ENCODE results near the gene HDAC9. TPM values are rescaled to one million over a fixed set of nuclear protein-coding genes. Genes with fewer than 3 reads are reported as not detected.

Gene HDAC9
- total RNA-seq, 1 experiment from 2014 or later, result 7.7 TPM

GRCh38 chr7:18464830-18465229, 30.7 kb upstream of the HDAC9 start:
- no peaks in the 10 kb centered on the region for H4K20me1 ChIP-seq (ENCODE audit: control insufficient read depth, insufficient read depth, insufficient read length)
- H3K9me3 ChIP-seq (ENCODE audit: control insufficient read depth, low read depth, low read length), result no peaks in the 10 kb centered on the region
- Mint-ChIP-seq H3K4me1 (0 out of 4 replicates have a peak, but pooled peaks cover 0 to under 1% of the 10 kb centered on the region in 2 experiments), H3K9me3 (no peaks in the 10 kb centered on the region), H3K27me3 (ENCODE audit: low read depth) (no peaks in the 10 kb centered on the region), H3K4me3 (no peak overlapping the region), H3K36me3 (ENCODE audit: insufficient read depth in 1 of 3, low read depth in 3 of 3) (no peaks in the 10 kb centered on the region), H3K27ac (no peak overlapping the region)
- H2AFZ ChIP-seq (ENCODE audit: low read length), result no peak overlapping the region
- H4K5ac ChIP-seq (ENCODE audit: insufficient read length, low read depth, low read length), result no peak overlapping the region
- H3K56ac ChIP-seq (ENCODE audit: insufficient read length, low read depth, low read length), result no peak overlapping the region
- H2BK120ac ChIP-seq (ENCODE audit: low read depth, low read length, poor library complexity, severe bottlenecking), result no peak overlapping the region
- H3K14ac ChIP-seq (ENCODE audit: insufficient read depth, low read length), result no peak overlapping the region
- no peak overlapping the region for H3T11ph ChIP-seq (ENCODE audit: low read length)
- no peaks in the 10 kb centered on the region for H3K23me2 ChIP-seq (ENCODE audit: insufficient read length, low read depth, low read length, poor library complexity, severe bottlenecking)
- no peaks in the 10 kb centered on the region for H3K79me2 ChIP-seq (ENCODE audit: insufficient read depth, low read length)
- no peak overlapping the region for H2BK15ac ChIP-seq (ENCODE audit: low read depth, low read length)
- no peak for TF ChIP-seq CTCF (conservative IDR thresholded peaks at IDR 0.05)
- no peak overlapping the region for H3K27ac ChIP-seq (ENCODE audit: insufficient read length, low read depth, low read length)
- H3K23ac ChIP-seq (ENCODE audit: insufficient read length, low read depth, low read length), result no peak overlapping the region
- no peaks in the 10 kb centered on the region for H3K79me1 ChIP-seq (ENCODE audit: insufficient read depth, low read depth, low read length, poor library complexity, severe bottlenecking)
- no peak overlapping the region for H4K8ac ChIP-seq (replicated peaks; ENCODE audit: insufficient read length, low read depth, low read length)
- no peaks in the 10 kb centered on the region for H3K27me3 ChIP-seq (ENCODE audit: insufficient read depth, low read length)
- DNase-seq, result no peak
- H3K4ac ChIP-seq (ENCODE audit: low read depth, low read length), result no peak overlapping the region
- H3K4me2 ChIP-seq (ENCODE audit: insufficient read depth, insufficient read length, low read length), result no peak overlapping the region
- no peak overlapping the region for H4K91ac ChIP-seq (ENCODE audit: insufficient read length, low read depth, low read length)
- no peak overlapping the region for H3K18ac ChIP-seq (ENCODE audit: insufficient read length, low read depth, low read length)
- no peak overlapping the region for H2BK5ac ChIP-seq (ENCODE audit: insufficient read length, low read length)
- no CpG with 5 or more reads among the region's 1 CpG for WGBS (ENCODE audit: extremely low coverage, insufficient read length, low lambda C conversion rate)
- H2AK5ac ChIP-seq (ENCODE audit: insufficient read length, low read length), result no peak overlapping the region
- no peak overlapping the region for H2BK12ac ChIP-seq (ENCODE audit: insufficient read length, low read depth, low read length)
- no peak overlapping the region for H3K9ac ChIP-seq (ENCODE audit: extremely low read depth, insufficient read length, low read length)
- no peaks in the 10 kb centered on the region for H3K4me1 ChIP-seq (ENCODE audit: insufficient read depth, low read length)
- no peak overlapping the region for H2BK20ac ChIP-seq (ENCODE audit: low read depth, low read length, poor library complexity, severe bottlenecking)

Data from H9 (cell line).